Neutrophil (primary cell): ENCODE measurements around the gene GPT2.
A peak's percentile ranks its signal among the peaks of the same experiment; 100 is the strongest.

Experiments
- H3K27ac ChIP-seq: fragments of 200-600 bp; sonication (generic); 2 replicates; pipeline ENCODE4 v1.5.1; 2016; ENCODE audit warnings: mild to moderate bottlenecking, moderate library complexity
- H3K27me3 ChIP-seq: fragments of 200-600 bp; sonication (generic); 2 replicates; pipeline ENCODE4 v1.6.0; 2016; ENCODE audit warnings: mild to moderate bottlenecking
- H3K36me3 ChIP-seq: fragments of 200-600 bp; sonication (generic); 2 replicates; pipeline ENCODE4 v1.5.1; 2017
- H3K4me1 ChIP-seq, 2 experiments: fragments of 200-600 bp in 1 of 2; sonication (generic) in 1 of 2; 1 replicate in 1 of 2; 2 replicates in 1 of 2; pipeline versions ENCODE4 v1.5.1 to v1.6.1; 2013 to 2016; ENCODE audit warnings: low read depth in 1 of 2, low read length in 1 of 2, mild to moderate bottlenecking in 1 of 2, moderate library complexity in 1 of 2; ENCODE audit not compliant: control insufficient read depth in 1 of 2, insufficient read depth in 1 of 2
- H3K4me3 ChIP-seq, 2 experiments: fragments of 200-600 bp in 1 of 2; sonication (generic) in 1 of 2; 1 replicate in 1 of 2; 2 replicates in 1 of 2; pipeline ENCODE4 v1.5.1; 2013 to 2016; ENCODE audit warnings: low read depth in 1 of 2, low read length in 1 of 2, mild to moderate bottlenecking in 1 of 2, moderate library complexity in 1 of 2
- H3K9me3 ChIP-seq: fragments of 200-600 bp; sonication (generic); 2 replicates; pipeline ENCODE4 v1.5.1; 2016
- CTCF ChIP-seq: fragments of 200-600 bp; sonication (generic); IDR thresholded peaks from 2 replicates; pipeline ENCODE4 v1.5.1; 2016; ENCODE audit warnings: antibody characterized with exemption

Gene GPT2

GRCh38 chr16:46883353-46883689, 841 bp upstream of the GPT2 start:
- no peak for TF ChIP-seq CTCF
- peaks cover 19 to 25% of the 10 kb centered on the region in 2 experiments for H3K4me1 ChIP-seq
- peak overlapping the region; percentile 72 to 78 for H3K4me3 ChIP-seq
- H3K27ac ChIP-seq, result no peak overlapping the region
- H3K9me3 ChIP-seq, result no peaks in the 10 kb centered on the region
- H3K27me3 ChIP-seq, result peaks cover 44% of the 10 kb centered on the region
- H3K36me3 ChIP-seq, result no peaks in the 10 kb centered on the region

- H3K4me3 ChIP-seq, result peak overlapping the region; percentile 72 to 78
- H3K4me1 ChIP-seq, result peaks cover 16 to 17% of the 10 kb centered on the region in 2 experiments
- H3K9me3 ChIP-seq, result no peaks in the 10 kb centered on the region
- H3K36me3 ChIP-seq, result no peaks in the 10 kb centered on the region
- peaks cover 44% of the 10 kb centered on the region for H3K27me3 ChIP-seq
- TF ChIP-seq CTCF, result no peak
- H3K27ac ChIP-seq, result no peak overlapping the region
These were observed 541 bp downstream of the GPT2 start for GRCh38 chr16:46884513-46885293.

GRCh38 chr16:46885960-46886763, 2.0 kb downstream of the GPT2 start:
- Histone ChIP-seq H3K27me3 (peaks cover 44% of the 10 kb centered on the region), H3K9me3 (no peaks in the 10 kb centered on the region), H3K36me3 (no peaks in the 10 kb centered on the region), H3K4me1 (peaks cover 16 to 20% of the 10 kb centered on the region in 2 experiments), H3K27ac (no peak overlapping the region), H3K4me3 (no peak overlapping the region)
- TF ChIP-seq CTCF, result no peak

GRCh38 chr16:46886764-46887523, 2.8 kb downstream of the GPT2 start:
- Histone ChIP-seq H3K27me3 (peaks cover 44% of the 10 kb centered on the region), H3K4me3 (no peak overlapping the region), H3K4me1 (peaks cover 16 to 22% of the 10 kb centered on the region in 2 experiments), H3K27ac (no peak overlapping the region), H3K36me3 (no peaks in the 10 kb centered on the region), H3K9me3 (no peaks in the 10 kb centered on the region)
- no peak for TF ChIP-seq CTCF

- Histone ChIP-seq H3K4me1 (peaks cover 16 to 22% of the 10 kb centered on the region in 2 experiments), H3K9me3 (no peaks in the 10 kb centered on the region), H3K36me3 (no peaks in the 10 kb centered on the region), H3K27me3 (peaks cover 39% of the 10 kb centered on the region), H3K27ac (no peak overlapping the region), H3K4me3 (no peak overlapping the region)
- no peak for TF ChIP-seq CTCF
These were observed 3.3 kb downstream of the GPT2 start for GRCh38 chr16:46887524-46887854.
